Prostate gland (tissue), 2 donors: ENCODE data around the gene DAD1.

ENCODE experiments used
- CTCF ChIP-seq, 4 experiments: fragments of 200-600 bp in 2 of 4; fragments of 450-650 bp in 2 of 4; sonication (generic) in 2 of 4; IDR thresholded peaks; 1 replicate in 3 of 4; 2 replicates in 1 of 4; pipeline ENCODE4 v1.5.1; 2016 to 2019; ENCODE audit warnings: antibody characterized with exemption in 4 of 4, mild to moderate bottlenecking in 2 of 4, moderate library complexity in 2 of 4
- POLR2A ChIP-seq: fragments of 450-650 bp; IDR thresholded peaks from one replicate; pipeline ENCODE4 v1.6.1; 2016; ENCODE audit warnings: antibody characterized with exemption, mild to moderate bottlenecking
- POLR2AphosphoS5 ChIP-seq: sonication (generic); formaldehyde crosslinking; IDR thresholded peaks from one replicate; pipeline ENCODE4 v1.6.1; 2017; ENCODE audit warnings: antibody characterized with exemption

GRCh38 chr14:22531451-22532344 lies 57.3 kb downstream of the DAD1 start:
- no peak for TF ChIP-seq POLR2AphosphoS5
- TF ChIP-seq POLR2A = no peak
- TF ChIP-seq CTCF (IDR thresholded peaks at IDR 0.05) = no peak
